WTC11 (cell line): Measurements from ENCODE around the gene KHDC4. TPM values are rescaled to one million over a fixed set of nuclear protein-coding genes. Genes with fewer than 3 reads are reported as not detected.

Source experiments
- ATAC-seq: fragments of 200-7000 bp; cut with Tn5 transposase; 2 replicates; pipeline ENCODE4 v1.10.0; 2021; ENCODE audit warnings: mild to moderate bottlenecking, moderate library complexity
- CTCF ChIA-PET: fragments of 300-600 bp; sonication (Branson Sonifier 250); formaldehyde crosslinking; loops from one replicate; lab custom pipeline; 2021; ENCODE audit warnings: antibody characterized with exemption; lab: Charles Lee
- POLR2A ChIA-PET: fragments of 350-600 bp; sonication (Branson Sonifier 250); formaldehyde crosslinking; loops from one replicate; lab custom pipeline; 2021; ENCODE audit warnings: antibody characterized with exemption; lab: Charles Lee
- DNase-seq: peaks from one replicate; pipeline ENCODE4 v3.0.0; 2021; ENCODE audit warnings: low spot score
- H3K27ac Mint-ChIP-seq: 2 replicates; pipeline ENCODE4 v1.8.0; 2021; ENCODE audit warnings: mixed read lengths
- H3K27me3 Mint-ChIP-seq: 2 replicates; pipeline ENCODE4 v1.8.0; 2021; ENCODE audit warnings: low read depth, mild to moderate bottlenecking, moderate library complexity, mixed read lengths
- H3K36me3 Mint-ChIP-seq: 2 replicates; pipeline ENCODE4 v1.8.0; 2021; ENCODE audit warnings: mixed read lengths
- H3K4me1 Mint-ChIP-seq: 2 replicates; pipeline ENCODE4 v1.8.0; 2022; ENCODE audit warnings: mixed read lengths
- H3K4me3 Mint-ChIP-seq: 2 replicates; pipeline ENCODE4 v1.8.0; 2021; ENCODE audit warnings: mild to moderate bottlenecking, moderate library complexity, mixed read lengths
- H3K9me3 Mint-ChIP-seq: 2 replicates; pipeline ENCODE4 v1.8.0; 2021; ENCODE audit warnings: mixed read lengths
- ARID4B ChIP-seq: sonication (generic); formaldehyde crosslinking; IDR thresholded peaks from 2 replicates; pipeline ENCODE4 v1.8.0; 2023; ENCODE audit warnings: missing genetic modification reagents, mild to moderate bottlenecking, borderline replicate concordance
- GABPB1 ChIP-seq: sonication (generic); formaldehyde crosslinking; IDR thresholded peaks from 2 replicates; pipeline ENCODE4 v1.8.1; 2023; ENCODE audit warnings: mild to moderate bottlenecking, missing genetic modification reagents
- GTF2I ChIP-seq: fragments of 250-450 bp; sonication (Bioruptor Pico); conservative IDR thresholded peaks from 2 replicates; pipeline ENCODE4 v1.4.0; 2021; ENCODE audit warnings: mild to moderate bottlenecking
- IRF1 ChIP-seq: sonication (generic); formaldehyde crosslinking; IDR thresholded peaks from 2 replicates; pipeline ENCODE4 v1.8.0; 2023; ENCODE audit warnings: missing genetic modification reagents
- RELA ChIP-seq: sonication (generic); formaldehyde crosslinking; IDR thresholded peaks from 2 replicates; pipeline ENCODE4 v1.8.1; 2022; ENCODE audit warnings: missing genetic modification reagents, mild to moderate bottlenecking, borderline replicate concordance
- SOX15 ChIP-seq: fragments of 250-450 bp; sonication (Bioruptor Pico); IDR thresholded peaks from 2 replicates; pipeline ENCODE4 v1.9.0; 2021; ENCODE audit warnings: mild to moderate bottlenecking
- USF1 ChIP-seq: sonication (generic); formaldehyde crosslinking; IDR thresholded peaks from 2 replicates; pipeline ENCODE4 v1.8.0; 2022; ENCODE audit warnings: mild to moderate bottlenecking, missing genetic modification reagents
- ZMAT4 ChIP-seq: fragments of 250-450 bp; sonication (Bioruptor Pico); IDR thresholded peaks from 2 replicates; pipeline ENCODE4 v1.9.0; 2021; ENCODE audit warnings: mild to moderate bottlenecking
- ZNF219 ChIP-seq: sonication (generic); formaldehyde crosslinking; IDR thresholded peaks from 2 replicates; pipeline ENCODE4 v1.8.0; 2023; ENCODE audit warnings: missing genetic modification reagents, mild to moderate bottlenecking, borderline replicate concordance
- ZNF396 ChIP-seq: fragments of 250-450 bp; sonication (Bioruptor Pico); IDR thresholded peaks from 2 replicates; pipeline ENCODE4 v1.8.0; 2021; ENCODE audit warnings: mild to moderate bottlenecking, moderate library complexity, borderline replicate concordance
- total RNA-seq: library from RNA; stranded (reverse); gene quantifications from 3 replicates; pipeline ENCODE4 v1.2.3, GENCODE V29; 2021

KHDC4 gene
- total RNA-seq, 1 experiment from 2014 or later: 64.4 TPM

- H3K4me3 Mint-ChIP-seq: no peak overlapping the region
- H3K36me3 Mint-ChIP-seq: no peaks in the 10 kb centered on the region
- TF ChIP-seq SOX15 (CRISPR knock-in tag): no peak
- ChIA-PET CTCF (no interaction called here), POLR2A (no interaction called here)
- no peaks in the 10 kb centered on the region for H3K27me3 Mint-ChIP-seq
- no peak overlapping the region for H3K27ac Mint-ChIP-seq
- no peak for ATAC-seq
- H3K4me1 Mint-ChIP-seq: no peaks in the 10 kb centered on the region
- no peak for DNase-seq
- no peaks in the 10 kb centered on the region for H3K9me3 Mint-ChIP-seq
These were observed 44.6 kb downstream of the KHDC4 start for GRCh38 chr1:155889566-155889965.

- ChIA-PET POLR2A (no interaction called here), CTCF (no interaction called here)
- no peak for DNase-seq
These were observed 45.7 kb downstream of the KHDC4 start for GRCh38 chr1:155888481-155888880.

GRCh38 chr1:155884982-155885381, 49.2 kb downstream of the KHDC4 start:
- TF ChIP-seq GABPB1 (CRISPR knock-in tag) (no peak), USF1 (CRISPR knock-in tag) (no peak), GTF2I (CRISPR knock-in tag) (no peak), RELA (no peak)
- POLR2A ChIA-PET: no interaction called here

More at GRCh38 chr1:155888481-155888880, 45.7 kb downstream of the KHDC4 start:
- TF ChIP-seq ZMAT4 (CRISPR knock-in tag) (no peak), USF1 (CRISPR knock-in tag) (no peak), ZNF219 (CRISPR knock-in tag) (no peak), ARID4B (CRISPR knock-in tag) (no peak), ZNF396 (no peak), IRF1 (no peak)
- no peak overlapping the region for H3K4me3 Mint-ChIP-seq
- ATAC-seq: no peak
- H3K4me1 Mint-ChIP-seq: 0 out of 2 replicates have a peak, but pooled peaks cover 5% of the 10 kb centered on the region
- no peak overlapping the region for H3K27ac Mint-ChIP-seq
- no peaks in the 10 kb centered on the region for H3K36me3 Mint-ChIP-seq
- no peaks in the 10 kb centered on the region for H3K9me3 Mint-ChIP-seq
- H3K27me3 Mint-ChIP-seq: no peaks in the 10 kb centered on the region

More at GRCh38 chr1:155884982-155885381, 49.2 kb downstream of the KHDC4 start:
- Mint-ChIP-seq H3K9me3 (no peaks in the 10 kb centered on the region), H3K27me3 (no peaks in the 10 kb centered on the region), H3K27ac (no peak overlapping the region), H3K4me3 (no peak overlapping the region), H3K36me3 (no peaks in the 10 kb centered on the region), H3K4me1 (0 out of 2 replicates have a peak, but pooled peaks cover 5% of the 10 kb centered on the region)
- CTCF ChIA-PET: interaction anchor here (1.3 kb wide), 1 partner anchor 53 kb away, joined by 5 read pairs; no protein-coding TSS in a partner anchor
- ATAC-seq (no peak), DNase-seq (no peak)
